ENCODE results near the gene AK8.
"Not testable (repeated sequence)": the region's sequence is repeated elsewhere in the genome, so short reads cannot be mapped to it uniquely, and the experiment has no call there.

Gene AK8

DNA sequence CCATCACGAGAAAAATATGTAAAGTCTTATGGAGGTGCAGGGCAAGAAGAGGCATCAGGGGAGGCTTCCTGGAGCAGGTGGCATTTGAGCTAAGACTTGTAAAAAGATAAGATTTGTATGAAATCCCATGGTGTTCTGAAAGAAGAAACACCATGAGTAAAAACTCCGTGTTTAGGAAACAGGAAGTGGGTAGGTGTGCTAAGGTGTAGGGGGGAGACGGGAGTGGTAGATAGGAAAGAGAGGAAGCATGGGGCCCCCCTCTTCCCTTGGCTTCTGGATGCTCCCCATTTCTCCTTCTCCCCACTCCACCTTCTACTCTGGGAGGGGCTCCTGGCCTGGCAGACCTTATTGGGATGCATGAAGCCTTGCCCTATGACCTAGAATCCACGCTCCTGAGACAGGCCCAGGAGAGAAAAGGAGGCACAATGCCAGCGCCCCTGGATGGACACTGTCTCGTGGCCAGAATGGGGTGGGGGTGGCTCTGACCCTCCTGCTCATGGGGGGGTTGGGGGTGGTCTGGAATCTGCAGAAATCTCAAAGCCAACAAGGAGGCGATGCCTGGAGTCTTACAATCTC lies 104.2 kb downstream of the AK8 start:
- TF ChIP-seq, protein P1, sequence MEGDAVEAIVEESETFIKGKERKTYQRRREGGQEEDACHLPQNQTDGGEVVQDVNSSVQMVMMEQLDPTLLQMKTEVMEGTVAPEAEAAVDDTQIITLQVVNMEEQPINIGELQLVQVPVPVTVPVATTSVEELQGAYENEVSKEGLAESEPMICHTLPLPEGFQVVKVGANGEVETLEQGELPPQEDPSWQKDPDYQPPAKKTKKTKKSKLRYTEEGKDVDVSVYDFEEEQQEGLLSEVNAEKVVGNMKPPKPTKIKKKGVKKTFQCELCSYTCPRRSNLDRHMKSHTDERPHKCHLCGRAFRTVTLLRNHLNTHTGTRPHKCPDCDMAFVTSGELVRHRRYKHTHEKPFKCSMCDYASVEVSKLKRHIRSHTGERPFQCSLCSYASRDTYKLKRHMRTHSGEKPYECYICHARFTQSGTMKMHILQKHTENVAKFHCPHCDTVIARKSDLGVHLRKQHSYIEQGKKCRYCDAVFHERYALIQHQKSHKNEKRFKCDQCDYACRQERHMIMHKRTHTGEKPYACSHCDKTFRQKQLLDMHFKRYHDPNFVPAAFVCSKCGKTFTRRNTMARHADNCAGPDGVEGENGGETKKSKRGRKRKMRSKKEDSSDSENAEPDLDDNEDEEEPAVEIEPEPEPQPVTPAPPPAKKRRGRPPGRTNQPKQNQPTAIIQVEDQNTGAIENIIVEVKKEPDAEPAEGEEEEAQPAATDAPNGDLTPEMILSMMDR (IDR thresholded peaks at IDR 0.05; ENCODE audit: low read depth, low read length), result no peak
- DNase-seq (ENCODE audit: low read depth, low spot score), result no peak
- in situ Hi-C loops (cut with HindIII; ENCODE audit: low sequenced_read_pairs), result no loop called here
- no peak overlapping the region for H3K4me3 ChIP-seq (ENCODE audit: low read depth, low read length)

GRCh38 chr9:132773093-132773492 lies 105.0 kb downstream of the AK8 start:
- no peak for DNase-seq (ENCODE audit: low read depth, low spot score)
- TF ChIP-seq, protein P1 (IDR thresholded peaks at IDR 0.05; ENCODE audit: low read depth, low read length), result no peak
- in situ Hi-C loops (cut with HindIII; ENCODE audit: low sequenced_read_pairs), result no loop called here
- no peak overlapping the region for H3K4me3 ChIP-seq (ENCODE audit: low read depth, low read length)

GRCh38 chr9:132771752-132772151 lies 106.3 kb downstream of the AK8 start:
- in situ Hi-C loops (cut with HindIII; ENCODE audit: low sequenced_read_pairs); H3K4me3 ChIP-seq (ENCODE audit: low read depth, low read length); DNase-seq (ENCODE audit: low read depth, low spot score): not testable (repeated sequence)

DNA sequence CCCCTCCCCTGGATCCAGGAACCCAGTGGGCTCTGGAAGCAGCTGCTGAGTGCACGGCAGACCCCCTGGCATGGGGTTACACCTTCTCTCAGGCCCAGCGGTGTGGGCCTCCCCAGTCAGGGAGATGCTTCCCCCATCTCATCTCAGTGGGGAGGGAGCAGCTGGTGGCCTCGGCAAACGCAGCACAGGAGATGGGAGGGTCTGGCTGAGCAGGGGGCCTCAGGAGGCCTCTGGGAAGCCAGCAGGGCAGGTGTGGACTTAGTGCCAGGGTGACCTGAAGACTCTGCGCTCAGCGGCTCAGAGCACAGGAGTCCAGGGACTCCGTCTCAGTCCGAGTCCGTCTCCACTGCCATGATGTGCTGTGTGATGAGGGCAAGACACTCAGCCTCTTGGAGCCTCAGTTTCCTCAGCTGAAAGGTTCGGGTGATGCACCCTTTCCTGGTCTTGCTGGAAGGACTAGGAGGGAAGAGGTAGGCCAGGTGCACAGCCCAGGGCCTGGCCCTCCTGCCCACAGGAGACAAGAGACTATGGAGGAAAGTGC lies 107.2 kb downstream of the AK8 start:
- H3K4me3 ChIP-seq (ENCODE audit: low read depth, low read length), result peak overlapping the region; percentile 68
- TF ChIP-seq, protein P1 (IDR thresholded peaks at IDR 0.05; ENCODE audit: low read depth, low read length), result no peak
- in situ Hi-C loops (cut with HindIII; ENCODE audit: low sequenced_read_pairs), result no loop called here
- DNase-seq (ENCODE audit: low read depth, low spot score), result no peak

DNA sequence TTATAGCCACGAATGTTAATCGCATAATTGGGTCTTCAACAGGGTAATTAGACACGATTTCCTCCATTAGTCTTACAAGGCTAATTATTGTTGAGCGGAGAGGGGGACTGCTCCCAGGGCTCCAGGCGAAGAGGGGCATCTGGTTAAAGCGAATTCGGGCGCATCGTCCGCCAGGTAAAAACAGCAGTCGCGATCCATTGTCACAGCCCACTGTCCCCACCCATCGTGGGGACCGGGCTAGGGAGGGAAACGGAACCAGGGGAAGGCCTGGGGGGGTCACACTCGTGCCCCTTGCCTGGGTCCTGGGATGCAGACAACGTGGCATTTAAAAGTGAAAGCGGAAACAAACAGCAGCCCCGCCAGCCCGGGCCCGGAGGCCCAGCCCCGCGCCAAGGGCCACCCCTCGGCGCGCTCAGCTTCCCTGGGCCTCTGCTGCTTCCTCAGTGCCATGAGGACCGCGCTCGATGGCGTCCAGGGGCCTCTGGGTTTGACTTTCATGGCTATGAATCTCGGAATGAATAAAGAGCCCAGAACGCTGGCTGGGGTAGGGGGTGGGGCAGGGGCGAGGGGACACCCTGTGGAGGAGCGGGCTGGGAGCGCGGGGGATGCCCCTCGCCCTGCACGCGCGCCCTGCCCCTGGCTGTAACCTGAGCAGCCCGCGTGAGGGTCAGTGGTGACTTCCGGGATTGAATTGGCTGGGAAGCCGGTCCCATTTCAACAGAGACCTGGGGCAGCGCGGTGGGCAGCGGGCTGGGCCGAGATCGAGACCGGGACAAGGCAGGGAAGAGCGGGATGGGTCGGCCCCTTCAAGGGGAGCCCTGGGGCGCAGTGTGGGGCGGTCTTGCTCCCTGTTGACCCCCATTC lies 107.9 kb downstream of the AK8 start:
- H3K4me3 ChIP-seq (ENCODE audit: low read depth, low read length), result peak overlapping the region; percentile 68
- peak; percentile 58 for DNase-seq (ENCODE audit: low read depth, low spot score)
- TF ChIP-seq, protein P1 (IDR thresholded peaks at IDR 0.05; ENCODE audit: low read depth, low read length), result no peak
- in situ Hi-C loops (cut with HindIII; ENCODE audit: low sequenced_read_pairs), result no loop called here

DNA sequence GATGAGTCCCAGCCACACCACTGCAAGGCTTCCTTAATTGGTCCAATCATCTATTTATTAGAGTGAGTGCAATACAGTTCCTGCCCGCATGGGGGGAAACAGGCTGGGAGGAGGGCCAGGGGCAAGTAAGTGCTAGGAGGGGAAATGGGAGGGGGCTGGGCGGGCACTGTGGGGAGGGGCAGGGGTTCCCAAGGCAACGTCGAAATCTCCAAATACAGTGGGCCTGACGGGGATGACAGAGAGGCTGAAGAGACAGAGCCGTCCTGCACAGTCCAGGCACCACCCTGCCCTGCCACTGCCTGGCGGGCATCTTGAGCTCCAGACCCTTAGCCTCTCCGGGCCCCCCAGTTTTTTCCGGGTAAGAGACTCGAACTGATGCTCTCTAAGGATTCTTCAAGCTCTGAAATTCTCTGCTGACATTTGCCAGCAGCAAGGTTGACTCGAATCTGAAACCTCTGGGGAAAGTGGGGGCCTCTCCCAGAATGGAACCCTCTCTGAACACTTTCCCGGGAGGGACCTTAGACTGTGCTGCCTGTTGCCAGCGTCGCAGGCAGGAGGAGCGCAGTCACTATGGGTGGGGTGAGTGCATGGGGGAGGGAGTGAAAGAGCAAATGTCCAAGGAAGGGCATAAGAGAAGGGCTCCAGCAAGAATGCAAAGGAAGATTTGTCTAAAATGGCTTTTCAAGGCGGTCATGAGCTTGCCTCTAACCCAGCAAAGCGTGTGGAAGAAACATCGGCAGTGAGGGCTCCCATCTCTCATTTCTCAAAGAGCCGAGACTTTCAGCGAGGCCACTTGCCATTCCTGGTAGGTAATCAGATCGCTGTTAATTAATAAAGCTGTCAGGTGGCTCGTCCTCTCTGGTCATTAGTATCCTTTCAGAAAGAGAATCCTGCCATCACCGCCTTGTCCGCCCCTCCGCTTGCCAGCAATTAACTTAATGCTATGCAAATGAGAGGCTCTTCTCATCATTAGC lies 108.9 kb downstream of the AK8 start:
- TF ChIP-seq, protein P1 (IDR thresholded peaks at IDR 0.05; ENCODE audit: low read depth, low read length), result peak; percentile 51
- peak overlapping the region; percentile 68 for H3K4me3 ChIP-seq (ENCODE audit: low read depth, low read length)
- peak; percentile 50 for DNase-seq (ENCODE audit: low read depth, low spot score)
- in situ Hi-C loops (cut with HindIII; ENCODE audit: low sequenced_read_pairs), result no loop called here

All from astrocyte of the spinal cord (primary cell).